Transverse colon (tissue), 3 donors: ENCODE results near the gene CAMTA1.

Experiments
- CTCF ChIP-seq, 5 experiments: fragments of 200-600 bp in 3 of 5; fragments of 450-650 bp in 2 of 5; sonication (generic) in 3 of 5; IDR thresholded peaks; 1 replicate in 2 of 5; 2 replicates in 3 of 5; pipeline ENCODE4 v1.5.1; 2016 to 2017; ENCODE audit warnings: antibody characterized with exemption in 5 of 5, inconsistent platforms in 3 of 5, mild to moderate bottlenecking in 2 of 5, moderate library complexity in 1 of 5
- EP300 ChIP-seq: sonication (generic); formaldehyde crosslinking; IDR thresholded peaks from one replicate; pipeline ENCODE4 v1.6.1; 2017; ENCODE audit warnings: antibody characterized with exemption, low read depth
- POLR2A ChIP-seq: fragments of 450-650 bp; IDR thresholded peaks from one replicate; pipeline ENCODE4 v1.6.1; 2016; ENCODE audit warnings: antibody characterized with exemption, mild to moderate bottlenecking, moderate library complexity

- TF ChIP-seq CTCF (IDR thresholded peaks at IDR 0.05) (no peak), POLR2A (no peak), EP300 (no peak)
These were observed 584.6 kb downstream of the CAMTA1 start for GRCh38 chr1:7369866-7370265.
